ENCODE measurements around the gene CAND1.

GRCh38 chr12:67280572-67280971 is 11.4 kb downstream of the CAND1 start:
- TF ChIP-seq GATA3 (IDR thresholded peaks at IDR 0.05; ENCODE audit: low read depth, low read length) (no peak), GATA2 (IDR thresholded peaks at IDR 0.05; ENCODE audit: low read depth, low read length) (no peak)

All from SH-SY5Y (cell line).